ENCODE measurements around the gene INTS1.
"Not testable (repeated sequence)": the region's sequence is repeated elsewhere in the genome, so short reads cannot be mapped to it uniquely, and the experiment has no call there.

The INTS1 gene

DNA sequence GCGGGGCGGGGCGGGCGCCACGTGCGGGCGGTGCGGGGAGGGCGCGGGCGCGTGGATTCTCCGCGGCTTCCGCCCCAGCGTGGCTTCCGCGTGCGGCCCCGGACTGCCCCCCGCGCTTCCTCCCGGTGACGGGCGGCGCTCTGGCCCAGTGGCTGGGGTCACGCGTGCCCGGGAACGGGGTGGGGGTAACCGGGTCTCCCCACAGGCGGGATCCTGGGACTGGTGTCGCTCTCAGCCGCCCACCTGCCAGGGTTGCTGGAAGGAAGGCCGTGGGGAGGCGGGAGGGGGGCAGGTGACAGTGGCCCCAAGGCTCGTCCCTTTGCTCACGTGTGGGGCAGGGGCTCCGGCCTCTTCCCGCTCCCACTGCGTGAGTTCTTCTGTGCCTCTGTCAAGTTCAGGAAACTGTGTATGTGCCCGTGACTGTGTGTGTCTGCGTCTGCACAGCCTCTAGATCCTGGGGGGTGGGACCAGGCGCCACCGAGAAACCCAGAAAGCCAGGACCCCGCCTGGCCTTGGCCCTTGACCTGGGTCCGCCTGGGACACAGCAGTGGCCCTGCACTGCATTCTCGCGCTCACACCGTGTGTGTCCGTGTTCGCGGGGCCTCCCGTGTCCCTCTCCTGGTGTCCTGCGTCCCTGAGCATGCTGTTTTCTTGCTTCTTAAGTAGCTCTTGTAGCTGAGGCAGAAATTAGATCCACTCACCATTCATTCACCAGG is 27.2 kb upstream of the INTS1 start:
- no peak for DNase-seq

DNA sequence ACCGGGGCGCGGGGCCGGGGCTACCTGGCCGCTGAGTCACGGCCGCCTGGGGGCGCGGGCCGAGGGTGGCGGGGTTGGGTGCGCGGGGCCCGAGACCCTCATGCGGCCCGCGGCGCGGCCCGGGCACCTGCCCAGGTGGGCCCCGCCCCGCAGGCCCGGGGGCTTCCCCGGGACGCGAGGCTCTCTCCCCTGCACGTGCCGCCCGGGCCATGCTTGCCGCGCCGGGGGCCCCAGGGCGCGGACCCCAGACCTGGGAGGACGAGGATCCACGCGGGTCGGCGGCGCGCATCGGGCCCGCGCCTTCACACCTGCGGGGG is 26.7 kb upstream of the INTS1 start:
- no peak for DNase-seq

DNA sequence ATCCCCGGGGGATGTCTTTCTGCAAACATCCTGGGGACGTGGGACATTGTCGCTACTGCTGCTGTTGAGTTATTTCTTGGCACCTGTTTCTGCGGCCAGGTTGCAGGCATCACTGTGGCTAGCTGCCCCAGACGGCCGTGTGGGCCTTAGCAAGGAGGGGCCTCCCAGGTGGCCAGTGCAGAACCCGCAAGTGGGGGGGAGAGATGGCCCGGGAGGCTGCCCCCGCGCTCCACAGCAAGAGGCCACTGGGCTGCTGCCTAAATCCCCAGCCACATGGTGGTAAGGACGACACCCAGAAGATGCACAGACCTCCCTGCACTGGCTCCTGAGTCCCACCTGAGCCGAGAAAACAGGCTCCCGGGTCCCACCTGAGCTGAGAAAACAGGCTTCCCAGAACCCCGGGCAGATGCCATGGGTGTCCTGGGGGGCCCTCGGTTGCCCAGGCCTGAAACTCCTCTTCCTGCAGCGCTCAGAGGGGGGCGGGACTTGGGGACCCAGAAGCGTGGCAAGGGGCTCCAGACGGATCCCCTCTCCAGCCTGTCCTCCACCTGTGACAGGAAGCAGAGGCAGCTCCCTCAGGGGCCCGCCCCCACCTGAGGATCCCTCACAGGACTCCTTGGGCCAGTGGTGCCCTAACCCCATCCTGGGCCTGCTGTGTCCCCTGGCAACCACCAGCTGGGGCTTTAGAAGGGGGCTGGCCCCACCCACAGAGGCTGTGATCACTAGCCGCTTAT is 25.4 kb upstream of the INTS1 start:
- no peak for DNase-seq

DNA sequence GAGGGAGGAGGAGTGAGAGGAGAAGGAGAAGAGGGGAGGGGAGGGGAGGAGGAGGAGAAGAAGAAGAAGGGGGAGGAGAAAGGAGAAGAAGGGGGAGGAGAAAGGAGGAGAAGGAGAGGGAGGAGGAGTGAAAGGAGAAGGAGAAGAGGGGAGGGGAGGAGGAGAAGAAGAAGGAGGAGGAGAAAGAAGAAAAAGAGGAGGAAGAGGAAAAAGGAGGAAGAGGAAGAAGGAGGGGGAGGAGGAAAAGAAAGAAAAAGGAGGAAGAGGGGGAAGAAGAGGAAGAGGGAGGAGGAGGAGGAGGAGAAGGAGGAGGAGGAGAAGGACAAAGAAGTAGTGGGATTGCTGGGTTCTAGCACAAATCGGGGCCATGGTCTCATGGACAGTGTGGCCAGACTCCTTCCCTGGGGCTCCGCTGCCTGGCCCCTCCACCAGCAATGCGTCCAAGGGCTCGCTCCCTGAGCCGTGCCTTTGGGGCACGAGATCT is 22.1 kb upstream of the INTS1 start:
- peak; percentile 34 for DNase-seq

DNA sequence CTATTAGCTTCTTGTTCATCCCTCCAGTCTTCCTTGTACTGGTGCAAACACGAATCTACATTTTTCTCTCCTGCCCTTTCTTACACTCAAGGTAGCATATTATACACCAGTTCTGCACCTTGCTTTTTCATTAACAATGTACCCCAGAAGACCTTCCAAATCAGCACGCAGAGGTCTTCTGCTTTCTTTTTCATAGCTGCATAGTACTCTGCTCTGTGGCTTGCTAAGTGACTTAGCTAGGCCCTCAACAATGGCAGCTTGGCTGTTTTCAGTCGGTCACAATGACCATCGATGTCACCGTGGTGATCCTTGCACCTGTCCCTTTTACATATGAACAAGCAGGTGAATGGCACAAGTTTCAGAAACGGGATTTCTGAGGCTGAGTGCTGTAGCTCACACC is 21.2 kb upstream of the INTS1 start:
- no peak for DNase-seq

DNA sequence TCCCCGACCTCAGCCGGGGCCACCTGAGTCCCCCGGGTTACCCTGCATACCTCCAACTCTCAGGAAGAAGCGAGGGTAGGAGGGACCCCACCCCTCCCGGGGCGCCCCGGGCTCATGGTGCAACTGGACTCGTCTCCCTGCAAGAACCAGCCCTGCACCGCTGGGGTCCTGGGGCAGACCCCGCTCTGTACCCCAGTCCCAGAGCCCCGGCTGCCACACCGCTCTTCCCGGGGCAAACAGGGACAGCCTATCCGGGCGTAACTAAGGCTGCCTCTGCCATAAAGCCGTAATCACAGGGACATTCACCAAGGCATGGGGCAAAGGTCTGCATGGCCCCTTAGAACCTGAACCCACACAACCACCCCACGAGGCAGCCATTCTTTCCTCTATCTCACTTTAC is 19.7 kb upstream of the INTS1 start:
- DNase-seq = no peak

DNA sequence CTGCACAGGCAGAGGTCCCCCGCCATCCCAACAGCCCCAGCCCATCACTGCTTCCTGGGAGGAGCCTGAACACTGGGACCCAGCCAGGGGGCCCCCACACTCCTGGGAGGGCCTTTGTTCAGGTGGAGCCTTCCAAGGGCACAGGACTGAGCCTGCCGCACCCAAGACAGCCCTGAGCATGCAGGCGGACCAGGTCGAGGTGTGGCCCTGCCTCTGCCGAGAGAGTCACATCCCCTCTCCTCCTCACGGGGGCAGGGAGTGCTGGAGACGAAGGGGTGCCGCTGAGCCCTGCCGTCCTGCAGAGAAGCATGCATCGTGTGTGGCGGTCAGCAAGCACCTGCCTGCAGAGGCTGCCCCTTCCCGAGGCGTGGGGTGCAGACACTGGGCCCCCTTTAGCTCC is 19.0 kb upstream of the INTS1 start:
- no peak for DNase-seq

DNA sequence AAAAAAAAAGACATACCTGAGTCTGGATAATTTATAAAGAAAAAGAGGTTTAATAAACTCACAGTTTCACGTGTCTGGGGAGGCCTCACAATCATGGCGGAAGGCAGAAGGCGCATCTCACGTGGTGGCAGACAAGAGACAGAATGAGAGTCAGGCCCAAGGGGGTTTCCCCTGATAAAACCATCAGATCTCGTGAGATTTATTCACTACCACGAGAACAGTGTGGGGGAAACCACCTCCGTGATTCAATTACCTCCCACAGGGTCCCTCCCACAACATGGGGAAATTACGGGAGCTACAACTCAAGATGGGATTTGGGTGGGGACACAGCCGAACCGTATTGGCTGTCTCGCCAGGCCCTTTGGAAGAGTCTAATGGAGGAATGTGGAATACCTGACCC is 17.3 kb upstream of the INTS1 start:
- DNase-seq = no peak

DNA sequence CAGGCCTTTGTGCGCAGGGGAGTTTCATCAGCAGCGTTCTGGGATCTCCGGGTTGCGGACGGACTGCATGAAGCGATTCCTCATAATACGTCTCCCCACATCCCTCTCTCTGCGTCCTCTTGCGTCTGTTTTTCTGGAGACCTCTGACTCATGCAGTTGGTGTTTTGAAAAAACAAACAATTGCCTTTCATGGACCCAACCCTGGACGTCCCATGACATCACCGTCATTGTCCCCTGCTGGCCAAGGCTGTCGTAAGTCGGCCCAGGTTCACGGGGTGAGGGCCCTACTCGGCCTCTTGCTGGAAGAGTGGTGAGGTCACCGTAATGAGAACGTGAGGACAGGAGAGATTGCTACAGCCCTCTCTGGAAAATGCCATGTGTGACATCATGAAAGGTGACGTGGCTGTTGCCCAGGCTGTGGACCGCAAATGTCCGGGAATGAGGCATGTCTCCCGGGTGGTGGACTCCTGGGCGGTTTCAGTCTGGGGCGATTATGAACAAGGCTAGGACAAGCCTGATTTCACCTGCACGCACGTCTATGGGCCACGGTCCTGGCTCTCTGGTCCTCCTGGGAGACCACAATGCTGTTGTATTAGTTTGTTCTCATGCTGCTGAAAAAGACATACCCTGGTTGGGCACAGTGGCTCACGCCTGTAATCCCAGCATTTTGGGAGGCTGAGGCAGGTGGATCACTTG is 16.5 kb upstream of the INTS1 start:
- no peak for DNase-seq

DNA sequence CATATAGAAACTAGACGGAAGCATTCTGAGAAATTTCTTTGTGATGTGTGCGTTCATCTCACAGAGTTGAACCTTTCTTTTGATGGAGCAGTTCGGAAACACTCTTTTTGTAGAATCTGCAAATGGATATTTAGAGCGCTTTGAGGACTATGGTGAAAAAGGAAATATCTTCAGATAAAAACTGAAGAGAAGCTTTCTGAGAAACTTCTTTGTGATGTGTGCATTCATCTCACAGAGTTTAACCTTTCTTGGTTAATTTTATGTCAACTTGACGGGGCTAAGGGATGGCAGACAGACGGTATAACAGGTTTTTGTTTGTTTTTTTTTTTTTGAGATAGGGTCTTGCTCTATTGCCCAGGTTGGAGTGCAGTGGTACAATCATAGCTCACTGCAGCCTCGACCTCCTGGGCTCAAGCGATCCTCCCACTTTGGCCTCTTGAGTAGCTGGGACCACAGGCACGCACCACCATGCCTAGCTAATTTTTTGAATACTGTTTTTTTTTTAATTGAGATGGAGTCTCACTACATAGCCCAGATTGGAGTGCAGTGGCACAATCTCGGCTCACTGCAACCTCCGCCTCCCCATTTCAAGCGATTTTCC is 15.2 kb upstream of the INTS1 start:
- not testable (repeated sequence) for DNase-seq

DNA sequence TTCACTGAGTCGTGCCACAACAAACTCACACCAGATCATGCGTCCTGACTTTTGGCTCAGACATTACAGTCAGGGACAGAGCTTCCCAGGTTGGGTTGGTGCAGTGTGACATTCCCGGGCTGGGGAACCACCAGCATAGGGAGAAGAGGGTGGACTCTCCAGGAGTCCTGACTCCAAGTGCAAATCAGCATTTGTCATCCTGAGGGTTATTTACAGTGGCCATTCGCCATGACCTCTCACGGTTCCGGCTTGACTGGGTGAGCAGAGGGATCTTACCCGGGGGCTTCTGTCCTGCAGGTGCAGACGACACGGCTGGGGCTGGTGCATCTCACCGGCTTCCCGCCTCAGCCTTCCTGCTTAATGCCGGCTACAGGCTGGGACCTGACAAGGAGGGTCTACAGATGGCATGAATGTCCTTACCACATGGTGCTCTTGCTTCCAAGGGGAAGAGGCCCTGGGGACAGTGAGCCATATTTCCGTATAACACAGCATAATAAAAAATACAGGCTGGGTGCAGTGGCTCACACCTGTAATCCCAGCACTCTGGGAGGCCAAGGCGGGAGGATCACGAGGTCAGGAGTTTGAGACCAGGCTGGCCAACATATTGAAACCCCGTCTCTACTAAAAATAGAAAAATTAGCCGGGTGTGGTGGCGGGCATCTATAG is 12.5 kb upstream of the INTS1 start:
- no peak for DNase-seq

DNA sequence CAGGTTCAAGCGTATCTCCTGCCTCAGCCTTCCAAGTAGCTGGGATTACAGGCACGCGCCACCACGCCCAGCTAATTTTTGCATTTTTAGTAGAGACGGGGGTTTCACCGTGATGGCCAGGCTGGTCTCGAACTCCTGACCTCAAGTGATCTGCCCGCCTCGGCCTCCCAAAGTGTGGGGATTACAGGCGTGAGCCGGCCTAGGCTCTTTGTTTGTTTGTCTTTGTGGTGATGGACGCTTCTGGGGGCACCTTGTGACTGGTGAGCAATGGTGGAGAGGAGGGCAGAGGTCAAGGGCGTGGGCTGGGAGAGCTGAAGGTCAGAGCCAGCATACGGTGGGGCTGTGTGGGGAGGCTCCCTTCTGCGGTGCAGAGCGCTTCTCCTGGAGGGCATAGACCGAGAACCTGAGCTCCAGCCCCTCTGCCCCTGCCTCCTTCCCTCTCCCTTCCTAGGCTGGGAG is 11.3 kb upstream of the INTS1 start:
- DNase-seq = not testable (repeated sequence)

DNA sequence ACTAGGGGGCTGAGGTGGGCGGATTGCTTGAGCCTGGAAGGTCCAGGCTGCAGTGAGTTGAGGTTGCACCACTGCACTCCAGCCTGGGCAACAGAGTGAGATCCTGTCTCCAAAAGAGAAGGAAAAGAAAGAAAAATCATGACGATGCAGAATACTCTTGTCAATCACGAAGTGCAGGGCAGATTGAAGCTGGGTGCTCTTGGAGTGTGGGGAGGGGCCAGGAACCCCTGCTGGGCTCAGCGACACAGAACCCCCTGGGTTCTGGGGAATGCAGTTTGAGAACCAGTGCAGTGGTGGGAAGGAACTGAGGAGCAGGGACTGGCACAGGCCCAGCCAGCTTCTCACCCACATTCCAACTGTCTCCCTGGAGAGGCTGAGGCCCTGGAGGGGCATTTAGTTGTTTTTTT is 10.8 kb upstream of the INTS1 start:
- DNase-seq = no peak

DNA sequence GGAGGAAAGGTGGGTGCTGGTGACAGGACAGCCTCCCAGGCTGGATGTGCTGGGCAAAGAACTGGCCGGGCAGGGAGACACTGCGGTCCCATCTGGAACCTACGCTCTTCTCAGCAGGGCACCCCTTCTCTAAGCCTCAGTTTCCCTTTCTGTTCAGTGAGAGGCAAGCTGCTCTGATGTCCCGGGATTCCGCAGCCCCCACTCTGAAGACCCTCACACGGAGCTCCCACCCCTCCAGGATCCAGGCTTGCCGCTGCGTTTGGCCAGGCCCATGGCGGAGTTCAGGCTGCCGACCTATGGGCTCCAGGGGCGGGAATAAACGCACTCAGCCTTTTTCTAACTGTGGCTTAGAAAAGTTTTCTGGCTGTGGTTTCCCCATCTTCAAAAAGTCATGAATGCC is 10.2 kb upstream of the INTS1 start:
- DNase-seq = no peak

DNA sequence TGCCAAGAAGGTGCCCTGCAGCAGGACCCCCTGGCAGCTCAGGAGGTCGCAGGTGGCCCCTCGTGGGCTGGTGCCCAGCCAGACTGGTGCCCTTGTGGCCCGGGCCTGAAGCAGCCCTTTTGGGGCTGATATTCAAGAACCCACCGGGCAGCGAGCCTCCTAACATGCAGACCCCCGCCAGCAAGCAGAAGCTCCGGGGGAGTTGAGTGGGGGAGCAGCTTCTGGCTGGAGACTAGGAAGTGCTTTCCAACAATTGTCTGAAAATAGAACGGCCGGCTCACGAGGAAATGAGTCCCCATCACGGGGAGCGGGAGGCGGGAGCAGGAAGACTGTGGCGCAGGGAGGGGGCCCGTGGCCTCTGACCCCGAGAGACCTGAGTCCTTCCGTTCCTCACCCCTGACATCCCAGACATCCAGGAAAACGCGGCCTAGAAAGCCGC is 9.5 kb upstream of the INTS1 start:
- DNase-seq = peak; percentile 32

DNA sequence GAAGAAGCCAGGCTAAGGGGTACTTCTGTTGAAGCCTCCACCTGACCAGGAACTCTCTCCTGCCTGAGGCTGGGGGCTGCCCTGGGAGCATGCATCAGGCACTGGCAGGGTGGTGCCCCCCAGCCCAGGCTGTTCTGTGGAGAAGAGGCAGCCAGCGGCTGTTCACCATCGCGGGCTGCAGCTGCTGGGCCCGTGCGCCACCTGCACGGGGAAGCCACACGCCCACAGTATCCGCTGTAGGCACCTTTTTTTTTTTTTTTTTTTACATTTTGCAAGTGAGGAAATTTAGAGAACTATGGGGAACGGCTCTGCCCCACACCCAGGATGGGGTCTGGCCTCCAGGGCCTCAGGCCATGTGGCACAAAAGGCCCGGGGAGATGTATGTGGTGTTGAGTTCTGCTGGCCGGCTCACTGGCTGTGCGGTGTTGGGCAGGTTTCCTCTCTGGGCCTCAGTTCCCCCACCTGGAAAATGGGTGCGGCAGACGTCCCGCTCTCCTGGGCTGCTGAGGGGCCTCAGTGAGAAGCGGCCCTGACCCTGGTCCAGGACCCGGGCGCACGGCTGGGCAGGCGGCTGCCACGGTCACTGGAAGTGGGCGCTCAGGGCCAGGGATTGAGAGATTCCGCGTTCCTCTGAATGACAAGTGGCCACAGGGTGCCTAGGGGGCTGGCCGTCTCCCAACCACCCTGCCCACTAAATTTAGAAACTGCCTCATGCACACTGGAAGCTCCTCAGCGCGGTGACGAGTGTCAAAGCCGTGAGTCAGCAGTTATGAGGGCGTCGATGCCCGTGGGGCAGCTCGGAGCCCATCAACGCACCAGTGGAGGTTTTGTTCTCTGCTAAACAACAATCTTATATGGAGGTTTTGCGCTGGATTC is 8.8 kb upstream of the INTS1 start:
- DNase-seq = peak; percentile 92

DNA sequence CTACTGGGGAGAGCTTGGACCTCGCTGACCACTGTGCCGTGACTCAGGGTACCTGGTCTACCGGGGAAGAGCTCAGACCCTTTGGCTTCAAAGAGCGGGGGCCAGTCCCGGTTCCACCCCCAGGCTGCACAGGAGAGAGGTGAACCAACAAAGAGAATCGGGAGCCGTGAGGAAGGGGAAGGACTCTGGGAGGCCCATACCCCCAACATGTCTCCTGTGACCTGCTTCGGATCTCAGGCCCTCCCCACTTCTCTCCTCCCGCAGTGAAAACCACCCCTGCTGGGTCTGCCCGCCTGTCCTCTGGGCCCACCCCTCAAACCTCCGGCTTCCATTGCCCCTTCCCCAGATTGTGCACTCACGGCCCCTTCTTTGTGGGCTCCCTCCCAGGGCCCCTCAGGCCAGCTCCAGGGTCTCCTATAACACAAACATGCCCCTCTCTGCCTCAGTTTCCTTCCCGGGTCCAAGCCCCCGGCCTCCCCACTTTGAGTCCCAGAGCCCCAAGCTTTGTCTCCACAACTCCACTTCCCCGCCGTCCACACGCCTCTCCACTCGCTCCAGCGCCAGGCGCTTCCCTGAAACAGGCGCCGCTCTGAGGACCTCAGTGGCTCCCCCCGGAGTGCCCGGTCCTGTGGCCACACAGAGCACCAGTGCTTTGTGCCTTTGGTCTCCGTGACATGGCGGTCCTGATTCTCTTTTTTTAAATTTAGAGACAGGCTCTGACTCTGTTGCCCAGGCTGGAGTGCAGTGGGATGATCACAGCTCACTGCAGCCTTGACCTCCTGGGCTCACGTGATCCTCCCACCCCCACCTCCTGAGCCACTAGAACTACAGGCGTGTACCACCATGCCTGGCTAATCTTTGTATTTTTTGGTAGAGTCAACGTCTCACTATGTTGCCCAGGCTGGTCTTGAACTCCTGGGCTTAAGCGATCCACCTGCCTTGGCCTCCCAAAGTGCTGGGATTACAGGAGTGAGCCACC is 7.5 kb upstream of the INTS1 start:
- DNase-seq = no peak

DNA sequence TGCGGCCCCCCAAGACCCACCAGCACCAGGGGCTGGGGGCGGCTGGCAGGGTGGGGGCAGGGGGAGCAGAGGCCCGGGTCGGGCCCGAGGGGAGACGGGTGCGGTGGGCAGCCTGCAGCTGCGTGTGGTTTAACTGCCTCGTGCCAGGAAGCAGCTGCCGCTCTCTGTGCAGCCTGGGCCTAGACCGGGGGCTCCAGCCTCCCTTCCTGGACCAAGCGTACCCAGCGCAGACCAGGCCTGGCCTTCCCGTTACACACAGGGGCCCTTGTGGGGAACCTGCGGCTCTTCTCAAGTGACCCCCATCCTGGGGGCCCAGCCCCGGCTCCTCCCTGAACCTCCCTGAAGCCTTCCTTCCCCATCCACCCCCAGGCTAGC is 6.6 kb upstream of the INTS1 start:
- peak; percentile 67 for DNase-seq

DNA sequence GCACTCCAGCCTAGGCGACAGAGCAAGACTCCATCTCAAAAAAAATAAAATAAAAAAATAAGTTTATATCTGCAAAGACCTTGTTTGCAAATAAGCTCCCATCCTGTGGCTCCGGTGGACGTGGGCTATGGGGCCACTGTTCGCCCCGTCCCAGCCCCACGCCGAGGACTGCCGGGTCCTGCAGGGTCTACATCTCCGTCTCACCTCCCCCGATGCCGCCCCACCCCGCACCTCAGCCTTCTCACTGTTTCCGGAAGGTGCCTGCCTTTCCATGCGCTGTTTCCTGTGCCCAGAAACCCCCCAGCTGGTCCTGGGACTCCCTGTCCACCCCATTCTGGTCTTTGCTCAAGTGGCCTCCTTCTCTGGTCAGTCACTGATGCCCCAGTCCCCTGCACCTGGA is 5.0 kb upstream of the INTS1 start:
- no peak for DNase-seq

DNA sequence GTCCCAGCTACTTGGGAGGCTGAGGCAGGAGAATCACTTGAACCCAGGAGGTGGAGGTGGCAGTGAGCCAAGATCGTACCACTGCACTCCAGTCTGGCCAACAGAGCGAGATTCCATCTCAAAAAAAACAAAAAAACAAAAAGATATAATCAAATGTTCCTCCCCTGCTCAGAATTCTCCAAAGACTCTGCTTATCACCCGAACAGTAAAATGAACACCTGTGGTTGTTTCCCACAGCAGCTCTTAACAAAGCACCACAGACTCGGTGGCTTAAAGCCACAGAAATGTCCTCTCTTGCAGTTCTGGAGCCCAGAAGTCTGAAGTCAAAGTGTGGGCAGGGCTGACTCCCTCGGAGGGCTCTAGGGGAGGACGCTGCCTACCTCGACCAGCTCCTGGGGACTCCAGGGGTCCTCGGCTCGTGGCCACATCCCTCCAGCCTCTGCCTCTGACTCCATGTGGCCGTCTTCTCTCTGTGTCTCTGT is 4.1 kb upstream of the INTS1 start:
- no peak for DNase-seq

Measured in MV-4-11 (cell line).